K562 treated with DMSO at 1 percent for 4 hours (cell line): Measurements from ENCODE around the gene THOC7. TPM values are rescaled to one million over a fixed set of nuclear protein-coding genes. Genes with fewer than 3 reads are reported as not detected.

Experiments used
- total RNA-seq: library from RNA; unstranded; fragments of 300-600 nt; gene quantifications from 2 replicates; pipeline ENCODE4 v1.2.3, GENCODE V29; 2022; ENCODE audit not compliant: insufficient read depth

The THOC7 gene
- total RNA-seq = 41.5 and 46.6 TPM in 2 replicates

GRCh38 chr3:63863150-63864007, at the start of gene THOC7, which contains the start of gene ATXN7:
THOC7 (minus strand) TSS chr3:63863805; CDS start chr3:63863790, 15 bp downstream.
ATXN7 (plus strand) TSS chr3:63863867; CDS start chr3:63912599, 48,732 bp downstream.

DNA sequence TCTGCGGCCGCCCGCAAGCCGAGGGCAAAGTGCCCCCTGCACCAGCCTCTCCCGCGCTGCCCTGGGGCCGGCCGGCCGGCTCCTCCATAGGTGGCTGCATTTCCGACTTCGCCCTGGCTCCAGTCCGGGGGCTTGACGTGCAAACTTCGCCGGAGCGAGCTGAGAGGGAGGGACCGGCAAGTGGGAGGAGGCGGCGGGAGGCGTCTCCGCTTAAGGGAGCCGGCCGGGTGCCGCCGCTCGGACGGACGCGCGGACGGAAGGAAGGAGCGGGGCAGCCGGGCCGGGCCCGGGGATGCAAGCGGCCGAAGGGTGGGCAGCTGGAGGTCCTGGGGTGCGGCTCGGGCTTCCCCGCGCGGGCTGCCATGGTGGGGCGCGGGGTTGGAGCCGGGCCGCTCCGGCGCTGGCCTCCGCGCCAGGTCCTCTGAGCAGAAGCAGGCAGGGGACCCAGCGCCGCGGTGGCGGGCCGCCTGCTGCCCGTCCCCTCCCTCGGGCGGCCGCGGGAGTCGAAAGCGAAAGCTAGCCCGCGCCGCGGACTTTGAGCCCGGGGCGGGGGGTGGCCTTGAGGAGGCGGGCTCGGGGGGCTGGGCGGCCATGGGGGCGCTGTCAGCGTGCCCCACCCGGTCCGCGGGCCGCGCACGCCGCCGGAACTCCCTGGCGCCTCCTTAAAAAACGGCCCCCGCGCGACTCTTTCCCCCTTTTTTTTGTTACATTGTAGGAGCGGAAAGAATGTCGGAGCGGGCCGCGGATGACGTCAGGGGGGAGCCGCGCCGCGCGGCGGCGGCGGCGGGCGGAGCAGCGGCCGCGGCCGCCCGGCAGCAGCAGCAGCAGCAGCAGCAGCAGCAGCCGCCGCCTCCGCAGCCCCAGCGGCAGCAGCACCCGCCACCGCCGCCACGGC, 48.5 kb upstream of the THOC7 start, which contains the start of gene SCAANT1:
Gene SCAANT1, minus strand, starts transcription at position 511 of the 895 bp plus-strand sequence.

GRCh38 chr3:63819151-63819398, 44.5 kb downstream of the THOC7 start, which contains the start of gene C3orf49:
C3orf49 (plus strand) TSS chr3:63819299; CDS start chr3:63819472, 173 bp downstream.

Other genes with a start within 250 kb of the THOC7 start
- not detected in 2 replicates for gene SNTN, start 211.1 kb downstream of the THOC7 start, total RNA-seq
- gene C3orf49, start 44.5 kb downstream of the THOC7 start, total RNA-seq = not detected in 2 replicates
- gene ATXN7, start 62 bp upstream of the THOC7 start, total RNA-seq = 4.0 and 5.8 TPM in 2 replicates
- not detected in 2 replicates for gene SCAANT1, start 48.6 kb upstream of the THOC7 start, total RNA-seq
- gene PSMD6, start 159.7 kb upstream of the THOC7 start, total RNA-seq = 75.8 and 79.5 TPM in 2 replicates